ENCODE results near the gene PDSS2. TPM values are rescaled to one million over a fixed set of nuclear protein-coding genes. Genes with fewer than 3 reads are reported as not detected.

PDSS2 gene
- total and polyA plus RNA-seq, 2 of the 4 experiments (the other 2 are of a cell fraction) = 8.6 to 9.2 TPM

DNA sequence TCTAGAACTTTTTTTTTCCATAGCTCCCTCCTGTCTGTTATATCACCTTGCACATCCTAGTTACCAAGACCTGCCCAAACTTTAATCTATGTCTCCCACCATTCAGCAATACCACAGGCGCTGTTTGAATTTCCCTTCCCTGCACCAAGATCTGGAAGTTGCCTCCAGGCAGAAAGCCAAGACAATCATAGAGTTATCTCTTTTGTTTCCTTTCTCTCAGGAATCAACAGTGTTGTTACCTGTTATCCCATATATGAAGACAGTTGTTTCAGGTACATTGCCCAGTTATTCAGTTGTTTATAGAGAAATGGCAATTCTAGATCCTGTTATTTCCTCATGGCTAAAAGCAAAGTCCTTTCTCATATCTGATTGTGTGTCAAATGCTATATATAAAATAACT is 63.2 kb downstream of the PDSS2 start:
- Histone ChIP-seq H3K23ac (ENCODE audit: low read depth, low read length) (no peak overlapping the region), H4K20me1 (ENCODE audit: insufficient read depth, low read length) (no peaks in the 10 kb centered on the region; the same call in 1 of the 2 replicates), H3K9me3 (ENCODE audit: control insufficient read depth, insufficient read depth, low read length) (peaks cover 2% of the 10 kb centered on the region; the same call in 1 of the 2 replicates), H2AK9ac (replicated peaks; ENCODE audit: low read depth, low read length, poor library complexity) (no peak overlapping the region), H3K4me1 (ENCODE audit: control insufficient read depth, insufficient read depth, low read length) (no peaks in the 10 kb centered on the region), H3K27me3 (ENCODE audit: control insufficient read depth, insufficient read depth, low read length) (no peaks in the 10 kb centered on the region), H2BK5ac (ENCODE audit: low read depth, low read length, poor library complexity, severe bottlenecking) (no peak overlapping the region), H3K14ac (replicated peaks; ENCODE audit: low read depth, low read length) (no peak overlapping the region), H2BK120ac (ENCODE audit: low read depth, low read length) (no peak overlapping the region), H2BK20ac (ENCODE audit: low read depth, low read length) (no peak overlapping the region), H3K4me3 (ENCODE audit: insufficient read depth, low read depth, low read length) (no peak overlapping the region), H3K18ac (ENCODE audit: low read depth, low read length) (no peak overlapping the region), H4K5ac (ENCODE audit: low read depth, low read length) (no peak overlapping the region), H4K8ac (ENCODE audit: low read depth in 2 of 2, low read length in 2 of 2) (no peak overlapping the region), H3K56ac (ENCODE audit: extremely low read depth, insufficient read depth, low read length) (no peak overlapping the region), H3K9me1 (ENCODE audit: insufficient read depth, low read length) (no peaks in the 10 kb centered on the region), H3K4me2 (ENCODE audit: low read depth, low read length) (no peak overlapping the region), H2BK15ac (ENCODE audit: low read depth, low read length) (no peak overlapping the region), H3K79me1 (ENCODE audit: low read depth in 1 of 2, low read length in 2 of 2) (peaks cover 14% of the 10 kb centered on the region in 2 experiments; a peak in 2 of 4 replicates), H2AK5ac (ENCODE audit: low read depth, low read length) (no peak overlapping the region), H3K27ac (ENCODE audit: insufficient read depth, low read length) (no peak overlapping the region), H3K4ac (ENCODE audit: low read depth, low read length) (no peak overlapping the region), H3K9ac (ENCODE audit: low read depth, low read length) (no peak overlapping the region), H2AFZ (replicated peaks; ENCODE audit: low read length, poor library complexity) (no peak overlapping the region), H4K91ac (ENCODE audit: insufficient read depth, low read depth, low read length) (no peak overlapping the region), H3K36me3 (ENCODE audit: control insufficient read depth, insufficient read depth, low read length) (0 out of 2 replicates have a peak, but pooled peaks cover 2% of the 10 kb centered on the region)
- DNase-seq (no peak), ATAC-seq (ENCODE audit: low read depth) (no peak)
- intact Hi-C loops (cut with micrococcal nuclease) = no loop called here
- TF ChIP-seq RAD21 (IDR thresholded peaks at IDR 0.05; ENCODE audit: low read length) (no peak), SMC3 (IDR thresholded peaks at IDR 0.05; ENCODE audit: low read depth, low read length) (no peak), CEBPB (IDR thresholded peaks at IDR 0.05; ENCODE audit: low read depth, low read length) (no peak), RCOR1 (IDR thresholded peaks at IDR 0.05; ENCODE audit: insufficient replicate concordance, low read length) (no peak), FOS (IDR thresholded peaks at IDR 0.05; ENCODE audit: low read depth, low read length) (no peak), POLR2A (IDR thresholded peaks at IDR 0.05; ENCODE audit: low read depth, low read length) (no peak), MXI1 (IDR thresholded peaks at IDR 0.05; ENCODE audit: borderline replicate concordance, low read depth, low read length) (no peak), CHD1 (IDR thresholded peaks at IDR 0.05; ENCODE audit: low read depth, low read length) (no peak), MAZ (IDR thresholded peaks at IDR 0.05; ENCODE audit: borderline replicate concordance, low read depth, low read length) (no peak), NFE2L2 (IDR thresholded peaks at IDR 0.05; ENCODE audit: low read depth, low read length) (no peak), MAFK (IDR thresholded peaks at IDR 0.05; ENCODE audit: low read depth, low read length) (no peak), RFX5 (IDR thresholded peaks at IDR 0.05; ENCODE audit: low read depth, low read length) (no peak), BHLHE40 (IDR thresholded peaks at IDR 0.05; ENCODE audit: low read depth, low read length) (no peak)
- TF ChIP-seq, protein P1, sequence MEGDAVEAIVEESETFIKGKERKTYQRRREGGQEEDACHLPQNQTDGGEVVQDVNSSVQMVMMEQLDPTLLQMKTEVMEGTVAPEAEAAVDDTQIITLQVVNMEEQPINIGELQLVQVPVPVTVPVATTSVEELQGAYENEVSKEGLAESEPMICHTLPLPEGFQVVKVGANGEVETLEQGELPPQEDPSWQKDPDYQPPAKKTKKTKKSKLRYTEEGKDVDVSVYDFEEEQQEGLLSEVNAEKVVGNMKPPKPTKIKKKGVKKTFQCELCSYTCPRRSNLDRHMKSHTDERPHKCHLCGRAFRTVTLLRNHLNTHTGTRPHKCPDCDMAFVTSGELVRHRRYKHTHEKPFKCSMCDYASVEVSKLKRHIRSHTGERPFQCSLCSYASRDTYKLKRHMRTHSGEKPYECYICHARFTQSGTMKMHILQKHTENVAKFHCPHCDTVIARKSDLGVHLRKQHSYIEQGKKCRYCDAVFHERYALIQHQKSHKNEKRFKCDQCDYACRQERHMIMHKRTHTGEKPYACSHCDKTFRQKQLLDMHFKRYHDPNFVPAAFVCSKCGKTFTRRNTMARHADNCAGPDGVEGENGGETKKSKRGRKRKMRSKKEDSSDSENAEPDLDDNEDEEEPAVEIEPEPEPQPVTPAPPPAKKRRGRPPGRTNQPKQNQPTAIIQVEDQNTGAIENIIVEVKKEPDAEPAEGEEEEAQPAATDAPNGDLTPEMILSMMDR (conservative IDR thresholded peaks at IDR 0.05; ENCODE audit: low read depth, low read length) = no peak
- TF ChIP-seq, protein P2, sequence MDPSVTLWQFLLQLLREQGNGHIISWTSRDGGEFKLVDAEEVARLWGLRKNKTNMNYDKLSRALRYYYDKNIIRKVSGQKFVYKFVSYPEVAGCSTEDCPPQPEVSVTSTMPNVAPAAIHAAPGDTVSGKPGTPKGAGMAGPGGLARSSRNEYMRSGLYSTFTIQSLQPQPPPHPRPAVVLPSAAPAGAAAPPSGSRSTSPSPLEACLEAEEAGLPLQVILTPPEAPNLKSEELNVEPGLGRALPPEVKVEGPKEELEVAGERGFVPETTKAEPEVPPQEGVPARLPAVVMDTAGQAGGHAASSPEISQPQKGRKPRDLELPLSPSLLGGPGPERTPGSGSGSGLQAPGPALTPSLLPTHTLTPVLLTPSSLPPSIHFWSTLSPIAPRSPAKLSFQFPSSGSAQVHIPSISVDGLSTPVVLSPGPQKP (IDR thresholded peaks at IDR 0.05; ENCODE audit: borderline replicate concordance, low read depth, low read length) = no peak
- TF ChIP-seq, protein P3, sequence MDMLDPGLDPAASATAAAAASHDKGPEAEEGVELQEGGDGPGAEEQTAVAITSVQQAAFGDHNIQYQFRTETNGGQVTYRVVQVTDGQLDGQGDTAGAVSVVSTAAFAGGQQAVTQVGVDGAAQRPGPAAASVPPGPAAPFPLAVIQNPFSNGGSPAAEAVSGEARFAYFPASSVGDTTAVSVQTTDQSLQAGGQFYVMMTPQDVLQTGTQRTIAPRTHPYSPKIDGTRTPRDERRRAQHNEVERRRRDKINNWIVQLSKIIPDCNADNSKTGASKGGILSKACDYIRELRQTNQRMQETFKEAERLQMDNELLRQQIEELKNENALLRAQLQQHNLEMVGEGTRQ (IDR thresholded peaks at IDR 0.05; ENCODE audit: low read depth, low read length) = no peak
- POLR2A ChIA-PET (ENCODE audit: unreplicated experiment) = interaction anchor here (0.6 kb wide), 1 partner anchor 293 kb away, joined by 6 read pairs; no protein-coding TSS in a partner anchor
- no TSS peak for BruUV-seq (replicated peaks)
- CTCF ChIA-PET = no interaction called here
- in situ Hi-C loops (cut with MboI; ENCODE audit: low sequenced_read_pairs) = no loop called here
- dilution Hi-C loops (cut with HindIII; ENCODE audit: low sequenced_read_pairs, unreplicated experiment) = no loop called here
- no CpG with 5 or more reads among the region's 1 CpG for WGBS, 2 experiments (ENCODE audit: extremely low coverage in 2 of 2, insufficient read length in 1 of 2)

All from IMR-90 (cell line).